Neural progenitor cell (in vitro differentiated cells): ENCODE measurements around the gene FRRS1L.

Experiments
- CTCF ChIP-seq: fragments of 200-600 bp; sonication (generic); IDR thresholded peaks from 2 replicates; pipeline ENCODE4 v1.5.1; 2017; ENCODE audit warnings: antibody characterized with exemption, mild to moderate bottlenecking
- EZH2phosphoT487 ChIP-seq: fragments of 200-600 bp; sonication (generic); IDR thresholded peaks from 2 replicates; pipeline ENCODE4 v1.6.1; 2017; ENCODE audit warnings: antibody characterized with exemption

GRCh38 chr9:109182550-109182939 is 15.5 kb upstream of the FRRS1L start:
- TF ChIP-seq CTCF = no peak
- no peak for TF ChIP-seq EZH2phosphoT487
